ENCODE measurements around the gene HSPA6. TPM values are rescaled to one million over a fixed set of nuclear protein-coding genes. Genes with fewer than 3 reads are reported as not detected.

The HSPA6 gene
- total RNA-seq, 4 donors from 2014 or later, result 0.55 to 1.2 (median 0.77) TPM; not detected in 1

GRCh38 chr1:161505686-161506085, 18.7 kb upstream of the HSPA6 start:
- no peak for DNase-seq
- Histone ChIP-seq H3K9me3 (no peaks in the 10 kb centered on the region), H3K4me3 (no peak overlapping the region), H3K36me3 (no peaks in the 10 kb centered on the region), H3K27me3 (no peaks in the 10 kb centered on the region), H3K27ac (no peak overlapping the region), H3K4me1 (no peaks in the 10 kb centered on the region)
- no peak for TF ChIP-seq POLR2A (IDR thresholded peaks at IDR 0.05)
- TF ChIP-seq CTCF (IDR thresholded peaks at IDR 0.05), result no peak
- intact Hi-C loops (cut with DNase I; ENCODE audit: low total_unique reads), result no loop called here

- DNase-seq, result no peak
- no peaks in the 10 kb centered on the region for H3K4me1 ChIP-seq
- no peaks in the 10 kb centered on the region for H3K9me3 ChIP-seq
- no peaks in the 10 kb centered on the region for H3K27me3 ChIP-seq
- no peaks in the 10 kb centered on the region for H3K36me3 ChIP-seq
- H3K27ac ChIP-seq, result no peak overlapping the region
- no peak overlapping the region for H3K4me3 ChIP-seq
- TF ChIP-seq CTCF (IDR thresholded peaks at IDR 0.05) (no peak), POLR2A (IDR thresholded peaks at IDR 0.05) (no peak)
- intact Hi-C loops (cut with DNase I; ENCODE audit: low total_unique reads), result no loop called here
Observed at GRCh38 chr1:161506336-161507223, 17.8 kb upstream of the HSPA6 start.

GRCh38 chr1:161510477-161510876, 13.9 kb upstream of the HSPA6 start:
- Histone ChIP-seq H3K36me3 (no peaks in the 10 kb centered on the region), H3K9me3 (no peaks in the 10 kb centered on the region), H3K27me3 (no peaks in the 10 kb centered on the region), H3K27ac (no peak overlapping the region), H3K4me3 (no peak overlapping the region), H3K4me1 (no peaks in the 10 kb centered on the region)
- no peak for DNase-seq
- no peak for TF ChIP-seq CTCF (IDR thresholded peaks at IDR 0.05)
- no peak for TF ChIP-seq POLR2A (IDR thresholded peaks at IDR 0.05)
- intact Hi-C loops (cut with DNase I; ENCODE audit: low total_unique reads), result no loop called here

GRCh38 chr1:161511018-161511755, 13.2 kb upstream of the HSPA6 start:
- intact Hi-C loops (cut with DNase I; ENCODE audit: low total_unique reads), result no loop called here
- H3K27ac ChIP-seq, result no peak overlapping the region
- H3K9me3 ChIP-seq, result no peaks in the 10 kb centered on the region

More at GRCh38 chr1:161511018-161511755, 13.2 kb upstream of the HSPA6 start:
- DNase-seq, result no peak
- Histone ChIP-seq H3K4me3 (no peak overlapping the region), H3K36me3 (no peaks in the 10 kb centered on the region), H3K4me1 (no peaks in the 10 kb centered on the region), H3K27me3 (no peaks in the 10 kb centered on the region)
- no peak for TF ChIP-seq CTCF (IDR thresholded peaks at IDR 0.05)
- TF ChIP-seq POLR2A (IDR thresholded peaks at IDR 0.05), result no peak
